Endothelial cell of umbilical vein (primary cell): ENCODE data around the gene MLIP.

Source experiments
- EZH2 ChIP-seq: IDR thresholded peaks from 2 replicates; pipeline ENCODE4 v1.6.1; 2012; ENCODE audit warnings: borderline replicate concordance, low read depth, mild to moderate bottlenecking, moderate library complexity, low read length, inconsistent platforms; ENCODE audit not compliant: severe bottlenecking
- TF ChIP-seq, protein P1 (sequence below), 2 donors: IDR thresholded peaks; 1 replicate in 1 of 2; 2 replicates in 1 of 2; pipeline ENCODE4 v1.5.1; 2011; ENCODE audit warnings: low read length in 2 of 2, mild to moderate bottlenecking in 2 of 2, moderate library complexity in 2 of 2, control low read depth in 1 of 2, inconsistent platforms in 1 of 2, low read depth in 1 of 2; ENCODE audit not compliant: insufficient read depth in 1 of 2; ENCODE audit errors: extremely low read depth in 1 of 2

DNA sequence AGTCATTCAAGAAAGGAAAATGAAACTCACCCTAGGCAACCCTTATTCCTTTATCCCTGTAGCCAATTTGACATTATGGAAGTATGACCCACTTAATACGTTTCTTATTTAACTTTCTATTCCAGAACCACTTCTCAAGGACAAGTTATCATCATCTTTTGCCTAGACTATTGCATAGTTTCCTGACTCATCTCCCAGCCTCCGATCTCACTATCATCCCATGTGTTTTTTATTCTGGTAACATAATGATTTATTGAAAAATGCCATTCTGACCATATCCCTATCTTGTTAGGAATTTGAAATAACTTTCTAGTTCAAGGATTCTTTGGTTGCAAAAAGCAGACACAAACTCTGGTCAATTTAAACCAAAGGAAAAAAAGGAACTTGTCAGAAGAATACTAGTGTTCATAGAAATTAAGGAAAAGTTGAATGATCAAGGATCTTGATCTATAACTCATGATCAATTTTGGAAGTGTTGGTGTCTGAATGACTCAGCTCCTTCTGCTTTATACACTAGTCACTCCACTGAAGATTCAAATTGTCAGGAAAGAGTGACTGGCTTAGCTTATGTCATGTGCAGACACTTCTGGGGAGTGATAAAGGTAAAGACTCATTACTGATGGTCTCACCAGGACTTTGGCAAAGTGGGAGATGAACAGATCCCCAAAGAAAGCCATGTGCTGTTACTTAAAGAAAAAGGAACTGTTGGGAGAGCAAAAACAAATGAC, 188.5 kb downstream of the MLIP start:
- TF ChIP-seq, protein P1, sequence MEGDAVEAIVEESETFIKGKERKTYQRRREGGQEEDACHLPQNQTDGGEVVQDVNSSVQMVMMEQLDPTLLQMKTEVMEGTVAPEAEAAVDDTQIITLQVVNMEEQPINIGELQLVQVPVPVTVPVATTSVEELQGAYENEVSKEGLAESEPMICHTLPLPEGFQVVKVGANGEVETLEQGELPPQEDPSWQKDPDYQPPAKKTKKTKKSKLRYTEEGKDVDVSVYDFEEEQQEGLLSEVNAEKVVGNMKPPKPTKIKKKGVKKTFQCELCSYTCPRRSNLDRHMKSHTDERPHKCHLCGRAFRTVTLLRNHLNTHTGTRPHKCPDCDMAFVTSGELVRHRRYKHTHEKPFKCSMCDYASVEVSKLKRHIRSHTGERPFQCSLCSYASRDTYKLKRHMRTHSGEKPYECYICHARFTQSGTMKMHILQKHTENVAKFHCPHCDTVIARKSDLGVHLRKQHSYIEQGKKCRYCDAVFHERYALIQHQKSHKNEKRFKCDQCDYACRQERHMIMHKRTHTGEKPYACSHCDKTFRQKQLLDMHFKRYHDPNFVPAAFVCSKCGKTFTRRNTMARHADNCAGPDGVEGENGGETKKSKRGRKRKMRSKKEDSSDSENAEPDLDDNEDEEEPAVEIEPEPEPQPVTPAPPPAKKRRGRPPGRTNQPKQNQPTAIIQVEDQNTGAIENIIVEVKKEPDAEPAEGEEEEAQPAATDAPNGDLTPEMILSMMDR (IDR thresholded peaks at IDR 0.05; ENCODE audit: extremely low read depth in 1 of 2, insufficient read depth in 1 of 2, low read depth in 1 of 2, low read length in 2 of 2) = no peak
- no peak for TF ChIP-seq EZH2
